HCT116 (cell line): ENCODE results near the gene SLC4A4. TPM values are rescaled to one million over a fixed set of nuclear protein-coding genes. Genes with fewer than 3 reads are reported as not detected.

Experiments
- ATAC-seq: fragments of 200-7000 bp; cut with Tn5 transposase; 2 replicates; pipeline ENCODE4 v1.9.1; 2020; ENCODE audit warnings: mild to moderate bottlenecking, moderate library complexity
- BruUV-seq: library from RNA; stranded (reverse); fragments of 400-500 nt; replicated peaks from 2 replicates; lab custom pipeline; 2021; lab: Mats Ljungman, UMichigan
- CTCF ChIA-PET: fragments of 300-600 bp; sonication (Branson Sonifier 250); formaldehyde crosslinking; loops from one replicate; lab custom pipeline; 2021; ENCODE audit warnings: antibody characterized with exemption; lab: Charles Lee
- POLR2A ChIA-PET: fragments of 300-600, 350-600 bp; sonication (Branson Sonifier 250); formaldehyde crosslinking; loops from one replicate; lab custom pipeline; 2021; ENCODE audit warnings: antibody characterized with exemption; lab: Charles Lee
- RAD21 ChIA-PET, 2 experiments: fragments of 300-600 bp; sonication (Branson Sonifier 250); formaldehyde crosslinking; loops; one replicate each; lab custom pipeline; 2023; ENCODE audit warnings: low total read pairs in 2 of 2; ENCODE audit not compliant: uncharacterized antibody in 2 of 2, unreplicated experiment in 2 of 2, low non-redundant PET in 1 of 2; lab: Charles Lee
- DNase-seq: peaks from one replicate; pipeline ENCODE4 v3.0.0-alpha.2; 2010; ENCODE audit warnings: low read depth, low spot score
- H2AFZ ChIP-seq: fragments of 200-600 bp; shearing (Covaris generic), sonication (generic); 2 replicates; pipeline ENCODE4 v1.6.1; 2017; ENCODE audit warnings: low read depth, mixed run types, mixed read lengths, antibody characterized with exemption, low read length; ENCODE audit not compliant: poor library complexity, severe bottlenecking
- H3K27ac ChIP-seq: 2 replicates; pipeline ENCODE4 v1.5.1; 2012; ENCODE audit warnings: low read depth, low read length
- H3K27me3 ChIP-seq: fragments of 200-600 bp; sonication (generic); 2 replicates; pipeline ENCODE4 v1.6.1; 2016; ENCODE audit warnings: mixed run types, low read length, mixed read lengths; ENCODE audit not compliant: insufficient read depth
- H3K36me3 ChIP-seq, 2 experiments: fragments of 200-500 bp in 1 of 2; fragments of 200-600 bp in 1 of 2; sonication (Bioruptor generic) in 1 of 2; sonication (generic) in 1 of 2; 2 replicates each; pipeline versions ENCODE4 v1.5.1 to v1.6.1; 2014 to 2016; ENCODE audit warnings: low read length in 2 of 2, inconsistent platforms in 1 of 2, mixed read lengths in 1 of 2, mixed run types in 1 of 2; ENCODE audit not compliant: insufficient read depth in 2 of 2, control insufficient read depth in 1 of 2
- H3K4me1 ChIP-seq, 2 experiments: fragments of 200-600 bp in 1 of 2; sonication (generic) in 1 of 2; 2 replicates each; pipeline versions ENCODE4 v1.5.1 to v1.6.1; 2012 to 2017; ENCODE audit warnings: low read length in 2 of 2, inconsistent platforms in 1 of 2, mild to moderate bottlenecking in 1 of 2, mixed read lengths in 1 of 2, mixed run types in 1 of 2, moderate library complexity in 1 of 2; ENCODE audit not compliant: insufficient read depth in 2 of 2, control insufficient read depth in 1 of 2
- H3K4me2 ChIP-seq: fragments of 200-600 bp; sonication (generic); 2 replicates; pipeline ENCODE4 v1.6.1; 2017; ENCODE audit warnings: mixed run types, low read length, mixed read lengths
- H3K4me3 ChIP-seq, 2 experiments: fragments of 200-600 bp in 1 of 2; sonication (generic) in 1 of 2; replicated peaks in 1 of 2; 2 replicates each; pipeline ENCODE4 v1.5.1; 2011 to 2016; ENCODE audit warnings: low read length in 2 of 2, control low read depth in 1 of 2, low read depth in 1 of 2, mild to moderate bottlenecking in 1 of 2, mixed read lengths in 1 of 2, mixed run types in 1 of 2
- H3K79me2 ChIP-seq: fragments of 200-600 bp; sonication (generic); 2 replicates; pipeline ENCODE4 v1.6.1; 2017; ENCODE audit warnings: mild to moderate bottlenecking, mixed run types, low read length, moderate library complexity, mixed read lengths; ENCODE audit not compliant: insufficient read depth
- H3K9ac ChIP-seq: fragments of 200-600 bp; sonication (generic); 2 replicates; pipeline ENCODE4 v1.6.1; 2016; ENCODE audit warnings: low read length, mixed read lengths
- H3K9me2 ChIP-seq: fragments of 200-600 bp; sonication (generic), shearing (Covaris generic); 2 replicates; pipeline ENCODE4 v1.6.1; 2017; ENCODE audit warnings: mixed run types, mild to moderate bottlenecking, moderate library complexity; ENCODE audit not compliant: insufficient read depth
- H3K9me3 ChIP-seq, 2 experiments: fragments of 200-500 bp in 1 of 2; fragments of 200-600 bp in 1 of 2; sonication (Bioruptor generic) in 1 of 2; sonication (generic) in 1 of 2; 2 replicates each; pipeline ENCODE4 v1.6.1; 2014 to 2017; ENCODE audit warnings: low read length in 2 of 2, mixed read lengths in 2 of 2, inconsistent platforms in 1 of 2, low read depth in 1 of 2, mild to moderate bottlenecking in 1 of 2, mixed run types in 1 of 2, moderate library complexity in 1 of 2; ENCODE audit not compliant: control insufficient read depth in 1 of 2, insufficient read depth in 1 of 2
- H4K20me1 ChIP-seq: fragments of 200-600 bp; sonication (generic), shearing (Covaris generic); 2 replicates; pipeline ENCODE4 v1.6.1; 2017; ENCODE audit warnings: mixed run types, mild to moderate bottlenecking, moderate library complexity; ENCODE audit not compliant: insufficient read depth
- CTCF ChIP-seq, 3 experiments: fragments of 200-600 bp in 1 of 3; sonication (generic) in 1 of 3; IDR thresholded peaks in 2 of 3; conservative IDR thresholded peaks in 1 of 3; 2 replicates each; pipeline ENCODE4 v1.5.1; 2012 to 2017; ENCODE audit warnings: low read depth in 2 of 3, low read length in 2 of 3, antibody characterized with exemption in 1 of 3, borderline replicate concordance in 1 of 3, control low read depth in 1 of 3, mild to moderate bottlenecking in 1 of 3, mixed read lengths in 1 of 3, mixed run types in 1 of 3, moderate library complexity in 1 of 3; ENCODE audit not compliant: insufficient read depth in 1 of 3
- FOSL1 ChIP-seq: IDR thresholded peaks from 2 replicates; pipeline ENCODE4 v1.6.1; 2012; ENCODE audit warnings: low read depth
- JUND ChIP-seq: IDR thresholded peaks from 2 replicates; pipeline ENCODE4 v1.6.1; 2012
- SRF ChIP-seq: IDR thresholded peaks from 2 replicates; pipeline ENCODE4 v1.6.1; 2012; ENCODE audit warnings: low read depth
- ZBTB33 ChIP-seq: IDR thresholded peaks from 2 replicates; pipeline ENCODE4 v1.6.1; 2011; ENCODE audit warnings: mild to moderate bottlenecking, low read length, moderate library complexity; ENCODE audit not compliant: insufficient replicate concordance; ENCODE audit errors: extremely low read depth
- intact Hi-C: fragments of 100-400 bp; cut with micrococcal nuclease; formaldehyde crosslinking; loops from 2 replicates; pipeline ENCODE4 v1.10.0; 2022
- total RNA-seq: library from RNA; stranded (reverse); gene quantifications from one replicate; pipeline ENCODE4 v1.2.1, GENCODE V29; 2021; ENCODE audit not compliant: unreplicated experiment

SLC4A4 gene
- total RNA-seq, 1 experiment from 2014 or later: 0.30 TPM

GRCh38 chr4:71375494-71375893 lies 36.7 kb downstream of the SLC4A4 start:
- ChIA-PET RAD21 (no interaction called here), POLR2A (no interaction called here), CTCF (no interaction called here)
- no peaks in the 10 kb centered on the region for H4K20me1 ChIP-seq
- DNase-seq: no peak
- H3K27me3 ChIP-seq: no peaks in the 10 kb centered on the region
- no TSS peak for BruUV-seq
- H3K27ac ChIP-seq: no peak overlapping the region
- no peak overlapping the region for H3K9ac ChIP-seq
- no peak overlapping the region for H3K4me3 ChIP-seq
- ATAC-seq: no peak
- no peaks in the 10 kb centered on the region for H3K79me2 ChIP-seq
- no peak overlapping the region for H2AFZ ChIP-seq
- no peak for TF ChIP-seq CTCF (IDR thresholded peaks at IDR 0.05 in 2 of 3, conservative IDR thresholded peaks at IDR 0.05 in 1 of 3; ENCODE audit: borderline replicate concordance in 1 of 3, insufficient read depth in 1 of 3, low read depth in 2 of 3, low read length in 2 of 3)
- no peak for TF ChIP-seq SRF
- no peak for TF ChIP-seq ZBTB33
- no peak for TF ChIP-seq FOSL1
- H3K36me3 ChIP-seq: no peaks in the 10 kb centered on the region
- no peaks in the 10 kb centered on the region for H3K9me2 ChIP-seq
- no peaks in the 10 kb centered on the region for H3K4me1 ChIP-seq
- H3K9me3 ChIP-seq: no peaks in the 10 kb centered on the region
- no peak overlapping the region for H3K4me2 ChIP-seq
- intact Hi-C loops: no loop called here

- no peak overlapping the region for H3K4me3 ChIP-seq
- ATAC-seq (no peak), DNase-seq (no peak)
- no peak for TF ChIP-seq JUND
- no peaks in the 10 kb centered on the region for H3K27me3 ChIP-seq
- no peaks in the 10 kb centered on the region for H3K79me2 ChIP-seq
- H3K9me2 ChIP-seq: no peaks in the 10 kb centered on the region
- POLR2A ChIA-PET: no interaction called here
- H4K20me1 ChIP-seq: no peaks in the 10 kb centered on the region
- no peak overlapping the region for H3K4me2 ChIP-seq
- no peak overlapping the region for H2AFZ ChIP-seq
- H3K36me3 ChIP-seq: no peaks in the 10 kb centered on the region
- H3K4me1 ChIP-seq: no peaks in the 10 kb centered on the region
- no TSS peak for BruUV-seq
- RAD21 ChIA-PET: no interaction called here
- CTCF ChIA-PET: no interaction called here
- H3K9ac ChIP-seq: no peak overlapping the region
- H3K9me3 ChIP-seq: no peaks in the 10 kb centered on the region
- intact Hi-C loops: no loop called here
- no peak overlapping the region for H3K27ac ChIP-seq
These were observed 38.7 kb downstream of the SLC4A4 start for GRCh38 chr4:71377561-71377960.
